K562 (cell line): Measurements from ENCODE around the gene PDE2A. TPM values are rescaled to one million over a fixed set of nuclear protein-coding genes. Genes with fewer than 3 reads are reported as not detected.

Source experiments
- ATAC-seq: fragments of 200-7000 bp; cut with Tn5 transposase; 3 replicates; pipeline ENCODE4 v1.9.1; 2020; ENCODE audit warnings: moderate library complexity
- BruUV-seq: library from RNA; stranded (reverse); fragments of 400-500 nt; replicated peaks from 2 replicates; lab custom pipeline; 2021; lab: Mats Ljungman, UMichigan
- CTCF ChIA-PET: fragments of 300-600 bp; formaldehyde crosslinking; extraction: SDS; loops from one replicate; lab custom pipeline; 2021; ENCODE audit warnings: low intra/inter-chr PET ratio; lab: Yijun Ruan, JAX
- POLR2A ChIA-PET: fragments of 300-600, 350-650 bp; sonication (Branson Sonifier 250); formaldehyde crosslinking; extraction: SDS; loops from one replicate; lab custom pipeline; 2021; ENCODE audit warnings: antibody characterized with exemption, inconsistent platforms; lab: Yijun Ruan, JAX
- DNase-seq, 4 experiments: peaks; one replicate each; pipeline versions ENCODE4 v3.0.0 to v3.0.0-alpha.2; 2011 to 2018; ENCODE audit warnings: low spot score in 3 of 4, mixed read lengths in 3 of 4; ENCODE audit errors: extremely low read depth in 1 of 4
- FAIRE-seq: peaks from 2 replicates; lab custom pipeline; 2011; peaks lifted over from hg19 to GRCh38; lab: Jason Lieb, UNC
- H2AFZ ChIP-seq: 2 replicates; pipeline ENCODE4 v1.6.0; 2011; ENCODE audit warnings: low read depth, low read length, control low read depth, inconsistent platforms
- H3K27ac ChIP-seq: fragments of 200-600 bp; 3 replicates; pipeline ENCODE4 v1.8.0; 2011; ENCODE audit warnings: low read depth, mild to moderate bottlenecking, control low read depth, inconsistent platforms, low read length, moderate library complexity, mixed read lengths; ENCODE audit errors: extremely low read depth
- H3K27me3 ChIP-seq, 2 experiments: fragments of 300-600 bp in 1 of 2; 2 replicates in 1 of 2; 3 replicates in 1 of 2; pipeline versions ENCODE4 v1.6.0 to v1.8.0; 2011; ENCODE audit warnings: inconsistent platforms in 2 of 2, low read length in 2 of 2, mild to moderate bottlenecking in 1 of 2, mixed read lengths in 1 of 2, moderate library complexity in 1 of 2; ENCODE audit not compliant: control insufficient read depth in 2 of 2, insufficient read depth in 2 of 2
- H3K36me3 ChIP-seq: fragments of 300-600 bp; 3 replicates; pipeline ENCODE4 v1.8.0; 2011; ENCODE audit warnings: mild to moderate bottlenecking, low read length, inconsistent platforms; ENCODE audit not compliant: control insufficient read depth, insufficient read depth
- H3K4me1 ChIP-seq, 2 experiments: fragments of 200-600 bp in 1 of 2; replicated peaks in 1 of 2; 2 replicates in 1 of 2; 3 replicates in 1 of 2; pipeline versions ENCODE4 v1.5.1 to v1.8.0; 2011; ENCODE audit warnings: inconsistent platforms in 2 of 2, low read length in 2 of 2, mild to moderate bottlenecking in 1 of 2, mixed read lengths in 1 of 2, moderate library complexity in 1 of 2; ENCODE audit not compliant: control insufficient read depth in 2 of 2, insufficient read depth in 2 of 2
- H3K4me2 ChIP-seq: 2 replicates; pipeline ENCODE4 v1.6.1; 2011; ENCODE audit warnings: low read length, control low read depth, inconsistent platforms, mixed read lengths; ENCODE audit not compliant: insufficient read depth
- H3K4me3 ChIP-seq: fragments of 200-600 bp; sonication (generic), shearing (Covaris generic); 2 replicates; pipeline ENCODE4 v1.5.1; 2016; ENCODE audit warnings: control low read depth, inconsistent platforms
- H3K79me2 ChIP-seq: fragments of 200-600 bp; 3 replicates; pipeline ENCODE4 v1.8.0; 2011; ENCODE audit warnings: low read length, inconsistent platforms; ENCODE audit not compliant: control insufficient read depth, insufficient read depth
- H3K9ac ChIP-seq, 2 experiments: 2 replicates each; pipeline versions ENCODE4 v1.6.0 to v1.6.1; 2011; ENCODE audit warnings: low read depth in 2 of 2, low read length in 2 of 2, control low read depth in 1 of 2, inconsistent platforms in 1 of 2, mild to moderate bottlenecking in 1 of 2, mixed read lengths in 1 of 2; ENCODE audit not compliant: insufficient read depth in 1 of 2
- H3K9me1 ChIP-seq: one replicate; pipeline ENCODE4 v1.6.0; 2011; ENCODE audit warnings: inconsistent platforms, mild to moderate bottlenecking, low read length, moderate library complexity; ENCODE audit not compliant: control insufficient read depth, insufficient read depth
- H3K9me3 ChIP-seq: replicated peaks from 2 replicates; pipeline ENCODE4 v1.5.1; 2011; ENCODE audit warnings: low read depth, low read length, inconsistent platforms; ENCODE audit not compliant: control insufficient read depth, insufficient read depth
- H4K20me1 ChIP-seq: replicated peaks from 2 replicates; pipeline ENCODE4 v1.6.1; 2011; ENCODE audit warnings: low read length, inconsistent platforms, mixed read lengths; ENCODE audit not compliant: control insufficient read depth, insufficient read depth
- DDX20 ChIP-seq: fragments of 450-650 bp; IDR thresholded peaks from 2 replicates; pipeline ENCODE4 v1.6.1; 2016; ENCODE audit warnings: missing genetic modification characterization, low read depth, mild to moderate bottlenecking, missing compliant biosample characterization, moderate library complexity
- ELF4 ChIP-seq: fragments of 450-650 bp; formaldehyde crosslinking; IDR thresholded peaks from 2 replicates; pipeline ENCODE4 v1.4.0; 2022; ENCODE audit warnings: missing genetic modification characterization
- FIP1L1 ChIP-seq: fragments of 200-400 bp; formaldehyde crosslinking; IDR thresholded peaks from 2 replicates; pipeline ENCODE4 v1.6.1; 2018; ENCODE audit warnings: mild to moderate bottlenecking, low read depth, low read length; ENCODE audit not compliant: poor library complexity, severe bottlenecking
- FUS ChIP-seq: fragments of 200-400 bp; formaldehyde crosslinking; optimal IDR thresholded peaks from 2 replicates; pipeline ENCODE3; 2017; ENCODE audit warnings: low read depth, low read length
- NFRKB ChIP-seq: fragments of 450-650 bp; IDR thresholded peaks from 2 replicates; pipeline ENCODE4 v1.6.1; 2016; ENCODE audit warnings: low read depth
- RBM15 ChIP-seq: fragments of 200-400 bp; formaldehyde crosslinking; IDR thresholded peaks from 2 replicates; pipeline ENCODE4 v1.6.1; 2018; ENCODE audit warnings: mild to moderate bottlenecking, low read length, moderate library complexity; ENCODE audit not compliant: insufficient read depth
- SMC3 ChIP-seq: conservative IDR thresholded peaks from 2 replicates; pipeline ENCODE4 v1.6.1; 2011; ENCODE audit warnings: low read depth, low read length, improper control_type of control experiment; ENCODE audit not compliant: insufficient read depth
- SRSF3 ChIP-seq: fragments of 200-400 bp; formaldehyde crosslinking; IDR thresholded peaks from 2 replicates; pipeline ENCODE4 v1.6.1; 2016; ENCODE audit warnings: mild to moderate bottlenecking, low read length, moderate library complexity; ENCODE audit not compliant: insufficient read depth
- ZNF143 ChIP-seq: sonication (generic); formaldehyde crosslinking; IDR thresholded peaks from 2 replicates; pipeline ENCODE4 v1.9.0; 2022; ENCODE audit warnings: mild to moderate bottlenecking, missing genetic modification reagents
- ZNF239 ChIP-seq: fragments of 250-450 bp; sonication (Bioruptor Pico); IDR thresholded peaks from 2 replicates; pipeline ENCODE4 v1.4.0; 2020; ENCODE audit warnings: mild to moderate bottlenecking
- WGBS: fragments of 100-300 bp; shearing (Covaris generic); methylation state at CpG from one replicate; pipeline ENCODE4 v1.1.6; 2016; ENCODE audit warnings: low coverage, mixed read lengths; ENCODE audit not compliant: insufficient coverage; ENCODE audit errors: missing lambda C conversion rate; 5-methylcytosine and 5-hydroxymethylcytosine counted together
- in situ Hi-C: fragments of 300-500 bp; cut with MboI; formaldehyde crosslinking; loops from 4 replicates; pipeline ENCODE4 v1.15.0; 2018; ENCODE audit warnings: inconsistent platforms, mixed read lengths
- intact Hi-C: fragments of 100-400 bp; cut with micrococcal nuclease; formaldehyde crosslinking; loops from 2 replicates; pipeline ENCODE4 v1.14.2; 2022
- polyA plus RNA-seq, 8 experiments: library from polyadenylated mRNA; depleted of rRNA in 4 of 8; stranded (reverse) in 5 of 8; unstranded in 3 of 8; fragments of >200 nt; fragmentation: Nextera tagmentation in 2 of 8; fragmentation: Illumina TruSeq in 1 of 8; extraction: Ambion mirVana in 2 of 8; extraction: Trizol in 1 of 8; gene quantifications; 2 replicates each; pipeline versions ENCODE4 v1.2.1 to v1.2.3, GENCODE V29; 2011 to 2014; ENCODE audit warnings: inconsistent platforms in 1 of 8, missing spikeins in 1 of 8
- total RNA-seq, 7 experiments: library from RNA; depleted of rRNA in 6 of 7; stranded (reverse); fragments of >200 nt in 6 of 7; fragmentation: Illumina TruSeq in 2 of 7; extraction: Trizol in 2 of 7; gene quantifications; 2 replicates each; pipeline versions ENCODE4 v1.2.1 to v1.2.3, GENCODE V29; 2011 to 2021; ENCODE audit warnings: low replicate concordance in 1 of 7
- TF ChIP-seq, protein P1 (sequence below), 2 experiments: IDR thresholded peaks; 2 replicates each; pipeline ENCODE4 v1.6.1; 2012; ENCODE audit warnings: improper control_type of control experiment in 2 of 2, low read depth in 2 of 2, low read length in 2 of 2, borderline replicate concordance in 1 of 2
- TF ChIP-seq, protein P2 (sequence below): sonication (generic); formaldehyde crosslinking; IDR thresholded peaks from 2 replicates; pipeline ENCODE4 v1.8.0; 2022; ENCODE audit warnings: missing genetic modification reagents, mild to moderate bottlenecking, borderline replicate concordance
- TF ChIP-seq, protein P3 (sequence below), 2 experiments: fragments of 450-650 bp in 1 of 2; sonication (generic) in 1 of 2; formaldehyde crosslinking; conservative IDR thresholded peaks; 2 replicates each; pipeline versions ENCODE4 v1.4.0 to v1.8.1; 2020 to 2022; ENCODE audit warnings: mild to moderate bottlenecking in 1 of 2, missing genetic modification reagents in 1 of 2
- TF ChIP-seq, protein P4 (sequence below): fragments of 250-450 bp; sonication (Bioruptor Pico); IDR thresholded peaks from 2 replicates; pipeline ENCODE4 v1.8.0; 2021; ENCODE audit warnings: moderate library complexity, mild to moderate bottlenecking, inconsistent platforms

Gene PDE2A
- total and polyA plus RNA-seq, 9 of the 15 experiments (the other 6 are each of a cell fraction or from before 2014, with no cell fraction given): 0.07 to 15.2 (median 1.6) TPM; not detected in 1

DNA sequence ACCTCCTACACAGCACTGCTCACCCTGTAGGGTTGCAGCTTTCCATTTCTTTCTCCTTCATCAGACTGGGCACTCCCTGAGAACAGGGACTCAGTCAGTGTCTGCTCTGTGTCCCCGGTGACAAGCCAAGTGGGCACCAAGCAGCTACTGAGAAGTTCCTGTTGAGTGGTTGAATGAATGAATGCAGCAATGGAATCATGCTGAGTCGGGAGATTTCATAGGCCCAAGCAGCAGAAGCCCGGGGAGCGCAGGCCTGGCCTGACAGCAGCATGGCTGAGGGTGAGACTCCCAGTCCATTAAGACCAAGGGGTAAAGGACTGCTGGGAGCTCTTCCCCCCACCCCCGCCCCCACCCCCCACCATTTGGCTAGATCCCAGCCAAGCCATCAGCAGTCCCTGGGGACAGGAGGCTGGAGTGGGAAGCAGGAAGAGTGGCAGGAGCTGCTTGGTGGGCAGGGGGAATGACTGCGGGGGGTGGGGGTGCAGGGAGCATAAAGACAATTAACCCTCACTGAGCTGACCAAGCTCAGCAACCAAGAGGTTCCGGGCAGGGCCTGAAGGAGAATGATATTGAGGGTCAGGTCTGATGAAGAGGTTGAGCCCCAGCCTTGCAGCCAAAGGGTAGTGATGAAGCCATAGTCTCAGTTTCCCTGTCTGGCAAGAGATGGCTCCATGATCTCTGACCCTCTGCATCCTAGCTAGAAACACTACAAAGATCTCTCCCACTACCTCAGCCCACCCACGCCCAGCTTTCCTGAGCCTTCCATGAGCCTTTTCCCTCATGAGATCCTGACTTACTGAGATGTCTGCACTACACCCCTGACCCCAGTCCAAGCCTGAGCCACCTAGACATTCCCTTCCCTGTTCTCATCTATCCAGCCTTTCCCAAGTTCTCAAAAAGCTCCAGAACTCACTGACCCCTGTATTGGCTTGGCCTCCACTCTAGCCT, 2.8 kb downstream of the PDE2A start:
- Histone ChIP-seq H2AFZ (no peak overlapping the region), H3K27ac (no peak overlapping the region), H3K9me3 (peaks cover 8% of the 10 kb centered on the region), H3K27me3 (peaks cover 2 to 64% of the 10 kb centered on the region in 2 experiments; a peak in 4 of 5 replicates), H3K4me2 (no peak overlapping the region), H3K79me2 (no peaks in the 10 kb centered on the region), H4K20me1 (peaks cover 13% of the 10 kb centered on the region; the same call in 1 of the 2 replicates), H3K4me1 (peaks cover 0 to 7% of the 10 kb centered on the region in 2 experiments; a peak in 2 of 5 replicates), H3K9me1 (no peaks in the 10 kb centered on the region), H3K36me3 (no peaks in the 10 kb centered on the region), H3K4me3 (no peak overlapping the region), H3K9ac (no peak overlapping the region)
- TF ChIP-seq ZNF239 (CRISPR knock-in tag): no peak
- TF ChIP-seq, protein P1, sequence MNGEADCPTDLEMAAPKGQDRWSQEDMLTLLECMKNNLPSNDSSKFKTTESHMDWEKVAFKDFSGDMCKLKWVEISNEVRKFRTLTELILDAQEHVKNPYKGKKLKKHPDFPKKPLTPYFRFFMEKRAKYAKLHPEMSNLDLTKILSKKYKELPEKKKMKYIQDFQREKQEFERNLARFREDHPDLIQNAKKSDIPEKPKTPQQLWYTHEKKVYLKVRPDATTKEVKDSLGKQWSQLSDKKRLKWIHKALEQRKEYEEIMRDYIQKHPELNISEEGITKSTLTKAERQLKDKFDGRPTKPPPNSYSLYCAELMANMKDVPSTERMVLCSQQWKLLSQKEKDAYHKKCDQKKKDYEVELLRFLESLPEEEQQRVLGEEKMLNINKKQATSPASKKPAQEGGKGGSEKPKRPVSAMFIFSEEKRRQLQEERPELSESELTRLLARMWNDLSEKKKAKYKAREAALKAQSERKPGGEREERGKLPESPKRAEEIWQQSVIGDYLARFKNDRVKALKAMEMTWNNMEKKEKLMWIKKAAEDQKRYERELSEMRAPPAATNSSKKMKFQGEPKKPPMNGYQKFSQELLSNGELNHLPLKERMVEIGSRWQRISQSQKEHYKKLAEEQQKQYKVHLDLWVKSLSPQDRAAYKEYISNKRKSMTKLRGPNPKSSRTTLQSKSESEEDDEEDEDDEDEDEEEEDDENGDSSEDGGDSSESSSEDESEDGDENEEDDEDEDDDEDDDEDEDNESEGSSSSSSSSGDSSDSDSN (IDR thresholded peaks at IDR 0.05; ENCODE audit: borderline replicate concordance in 1 of 2, low read depth in 2 of 2, low read length in 2 of 2): no peak
- TF ChIP-seq DDX20: no peak
- no peak for TF ChIP-seq ZNF143 (CRISPR knock-in tag)
- no peak for TF ChIP-seq NFRKB
- TF ChIP-seq, protein P2, sequence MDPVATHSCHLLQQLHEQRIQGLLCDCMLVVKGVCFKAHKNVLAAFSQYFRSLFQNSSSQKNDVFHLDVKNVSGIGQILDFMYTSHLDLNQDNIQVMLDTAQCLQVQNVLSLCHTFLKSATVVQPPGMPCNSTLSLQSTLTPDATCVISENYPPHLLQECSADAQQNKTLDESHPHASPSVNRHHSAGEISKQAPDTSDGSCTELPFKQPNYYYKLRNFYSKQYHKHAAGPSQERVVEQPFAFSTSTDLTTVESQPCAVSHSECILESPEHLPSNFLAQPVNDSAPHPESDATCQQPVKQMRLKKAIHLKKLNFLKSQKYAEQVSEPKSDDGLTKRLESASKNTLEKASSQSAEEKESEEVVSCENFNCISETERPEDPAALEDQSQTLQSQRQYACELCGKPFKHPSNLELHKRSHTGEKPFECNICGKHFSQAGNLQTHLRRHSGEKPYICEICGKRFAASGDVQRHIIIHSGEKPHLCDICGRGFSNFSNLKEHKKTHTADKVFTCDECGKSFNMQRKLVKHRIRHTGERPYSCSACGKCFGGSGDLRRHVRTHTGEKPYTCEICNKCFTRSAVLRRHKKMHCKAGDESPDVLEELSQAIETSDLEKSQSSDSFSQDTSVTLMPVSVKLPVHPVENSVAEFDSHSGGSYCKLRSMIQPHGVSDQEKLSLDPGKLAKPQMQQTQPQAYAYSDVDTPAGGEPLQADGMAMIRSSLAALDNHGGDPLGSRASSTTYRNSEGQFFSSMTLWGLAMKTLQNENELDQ (CRISPR knock-in tag): no peak
- TF ChIP-seq, protein P3, sequence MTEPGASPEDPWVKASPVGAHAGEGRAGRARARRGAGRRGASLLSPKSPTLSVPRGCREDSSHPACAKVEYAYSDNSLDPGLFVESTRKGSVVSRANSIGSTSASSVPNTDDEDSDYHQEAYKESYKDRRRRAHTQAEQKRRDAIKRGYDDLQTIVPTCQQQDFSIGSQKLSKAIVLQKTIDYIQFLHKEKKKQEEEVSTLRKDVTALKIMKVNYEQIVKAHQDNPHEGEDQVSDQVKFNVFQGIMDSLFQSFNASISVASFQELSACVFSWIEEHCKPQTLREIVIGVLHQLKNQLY (CRISPR knock-in tag; conservative IDR thresholded peaks at IDR 0.05): no peak
- no peak for TF ChIP-seq SRSF3
- no peak for TF ChIP-seq ELF4 (CRISPR knock-in tag)
- TF ChIP-seq, protein P4, sequence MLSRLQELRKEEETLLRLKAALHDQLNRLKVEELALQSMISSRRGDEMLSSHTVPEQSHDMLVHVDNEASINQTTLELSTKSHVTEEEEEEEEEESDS (CRISPR knock-in tag): no peak
- TF ChIP-seq RBM15: no peak
- no peak for TF ChIP-seq FIP1L1
- no peak for TF ChIP-seq FUS
- no peak for TF ChIP-seq SMC3
- CTCF ChIA-PET: interaction anchor here (0.9 kb wide), 1 partner anchor 201 kb away, joined by 3 read pairs; no protein-coding TSS in a partner anchor
- in situ Hi-C loops (loop anchor here (10.0 kb wide), 1 partner anchor 197 kb away; no protein-coding TSS in a partner anchor), intact Hi-C loops (no loop called here)
- ATAC-seq: no peak
- no peak for FAIRE-seq
- POLR2A ChIA-PET: interaction anchor here (0.9 to 1.2 kb wide), 2 partner anchors 10 to 14 kb away, joined by 4 read pairs; no protein-coding TSS in a partner anchor
- no TSS peak for BruUV-seq
- DNase-seq: no peak
- WGBS: 2% methylated on average over 7 of the region's 8 CpGs
